ENCODE results near the gene PTPN3.

PTPN3 gene

GRCh38 chr9:109421026-109421970, 76.8 kb downstream of the PTPN3 start:
- no peak for DNase-seq

- no peak for DNase-seq
Observed at GRCh38 chr9:109419531-109419930, 78.6 kb downstream of the PTPN3 start.

GRCh38 chr9:109418827-109419226, 79.3 kb downstream of the PTPN3 start:
- DNase-seq: no peak

GRCh38 chr9:109417585-109418544, 80.2 kb downstream of the PTPN3 start:
- no peak for DNase-seq

- DNase-seq: no peak
Observed at GRCh38 chr9:109417054-109417453, 81.1 kb downstream of the PTPN3 start.

- DNase-seq: no peak
Observed at GRCh38 chr9:109416135-109416706, 81.9 kb downstream of the PTPN3 start.

GRCh38 chr9:109414125-109414785, 83.9 kb downstream of the PTPN3 start:
- DNase-seq: no peak

- DNase-seq: no peak
Observed at GRCh38 chr9:109411798-109412352, 86.2 kb downstream of the PTPN3 start.

GRCh38 chr9:109411069-109411761, 86.9 kb downstream of the PTPN3 start:
- DNase-seq: no peak

- no peak for DNase-seq
Observed at GRCh38 chr9:109409773-109410397, 88.2 kb downstream of the PTPN3 start.

GRCh38 chr9:109408759-109409462, 89.2 kb downstream of the PTPN3 start:
- DNase-seq: no peak

GRCh38 chr9:109403766-109404320, 94.3 kb downstream of the PTPN3 start:
- no peak for DNase-seq

- no peak for DNase-seq
Observed at GRCh38 chr9:109403116-109403515, 95.0 kb downstream of the PTPN3 start.

GRCh38 chr9:109401990-109402318, 96.2 kb downstream of the PTPN3 start:
- no peak for DNase-seq

GRCh38 chr9:109401169-109401989, 96.7 kb downstream of the PTPN3 start:
- no peak for DNase-seq

GRCh38 chr9:109399258-109399767, 98.8 kb downstream of the PTPN3 start:
- no peak for DNase-seq

- no peak for DNase-seq
Observed at GRCh38 chr9:109391176-109391575, 106.9 kb downstream of the PTPN3 start.

- no peak for DNase-seq
Observed at GRCh38 chr9:109387856-109388255, 110.3 kb downstream of the PTPN3 start.

GRCh38 chr9:109387206-109387605, 110.9 kb downstream of the PTPN3 start:
- no peak for DNase-seq

All from stimulated activated naive CD4-positive, alpha-beta T cell treated with Interleukin-2 at 50 U/mL for 16 hours (primary cell).